HEK293T (cell line): ENCODE data around the gene NAGS.

ENCODE experiments used
- CTCF ChIA-PET: fragments of 350-600 bp; formaldehyde crosslinking; extraction: SDS; loops from one replicate; lab custom pipeline; 2021; ENCODE audit warnings: antibody characterized with exemption, inconsistent platforms; lab: Yijun Ruan, JAX
- POLR2A ChIA-PET: fragments of 350-600 bp; formaldehyde crosslinking; extraction: SDS; loops from one replicate; lab custom pipeline; 2020; ENCODE audit warnings: antibody characterized with exemption, inconsistent platforms; lab: Yijun Ruan, JAX
- DNase-seq: peaks from one replicate; pipeline ENCODE4 v3.0.0; 2012; ENCODE audit warnings: mixed read lengths; ENCODE audit errors: extremely low spot score
- ARNT ChIP-seq: fragments of 450-650 bp; IDR thresholded peaks from 2 replicates; pipeline ENCODE4 v1.6.1; 2017; ENCODE audit warnings: mild to moderate bottlenecking
- BHLHE40 ChIP-seq: fragments of 450-650 bp; IDR thresholded peaks from 2 replicates; pipeline ENCODE4 v1.6.1; 2016; ENCODE audit warnings: mild to moderate bottlenecking, moderate library complexity, borderline replicate concordance
- CTBP1 ChIP-seq: fragments of 450-650 bp; IDR thresholded peaks from 2 replicates; pipeline ENCODE4 v1.6.1; 2016; ENCODE audit warnings: borderline replicate concordance
- ELF4 ChIP-seq: fragments of 450-650 bp; IDR thresholded peaks from 2 replicates; pipeline ENCODE4 v1.6.1; 2017; ENCODE audit warnings: antibody characterized with exemption
- FOXA1 ChIP-seq: fragments of 450-650 bp; IDR thresholded peaks from 2 replicates; pipeline ENCODE4 v1.6.1; 2016; ENCODE audit warnings: mild to moderate bottlenecking
- FOXK2 ChIP-seq: fragments of 450-650 bp; IDR thresholded peaks from 2 replicates; pipeline ENCODE4 v1.6.1; 2016; ENCODE audit warnings: mild to moderate bottlenecking
- FOXM1 ChIP-seq: fragments of 450-650 bp; IDR thresholded peaks from 2 replicates; pipeline ENCODE4 v1.6.1; 2017; ENCODE audit warnings: mild to moderate bottlenecking, borderline replicate concordance
- HDGF ChIP-seq: fragments of 450-650 bp; IDR thresholded peaks from 2 replicates; pipeline ENCODE4 v1.6.1; 2017; ENCODE audit warnings: antibody characterized with exemption, borderline replicate concordance
- L3MBTL2 ChIP-seq: fragments of 450-650 bp; conservative IDR thresholded peaks from 2 replicates; pipeline ENCODE4 v1.6.1; 2016; ENCODE audit warnings: mild to moderate bottlenecking
- LEF1 ChIP-seq: fragments of 450-650 bp; IDR thresholded peaks from 2 replicates; pipeline ENCODE4 v1.6.1; 2017; ENCODE audit warnings: mild to moderate bottlenecking, borderline replicate concordance
- NFRKB ChIP-seq: fragments of 450-650 bp; IDR thresholded peaks from 2 replicates; pipeline ENCODE4 v1.6.1; 2016; ENCODE audit warnings: mild to moderate bottlenecking, moderate library complexity
- PKNOX1 ChIP-seq: fragments of 450-650 bp; IDR thresholded peaks from 2 replicates; pipeline ENCODE4 v1.6.1; 2016
- SP1 ChIP-seq: fragments of 450-650 bp; IDR thresholded peaks from 2 replicates; pipeline ENCODE4 v1.6.1; 2017
- SUZ12 ChIP-seq: fragments of 450-650 bp; IDR thresholded peaks from 2 replicates; pipeline ENCODE4 v1.6.1; 2016; ENCODE audit warnings: mild to moderate bottlenecking
- TARDBP ChIP-seq: fragments of 450-650 bp; IDR thresholded peaks from 2 replicates; pipeline ENCODE4 v1.6.1; 2016
- ZNF384 ChIP-seq: fragments of 450-650 bp; IDR thresholded peaks from 2 replicates; pipeline ENCODE4 v1.6.1; 2016

The NAGS gene

DNA sequence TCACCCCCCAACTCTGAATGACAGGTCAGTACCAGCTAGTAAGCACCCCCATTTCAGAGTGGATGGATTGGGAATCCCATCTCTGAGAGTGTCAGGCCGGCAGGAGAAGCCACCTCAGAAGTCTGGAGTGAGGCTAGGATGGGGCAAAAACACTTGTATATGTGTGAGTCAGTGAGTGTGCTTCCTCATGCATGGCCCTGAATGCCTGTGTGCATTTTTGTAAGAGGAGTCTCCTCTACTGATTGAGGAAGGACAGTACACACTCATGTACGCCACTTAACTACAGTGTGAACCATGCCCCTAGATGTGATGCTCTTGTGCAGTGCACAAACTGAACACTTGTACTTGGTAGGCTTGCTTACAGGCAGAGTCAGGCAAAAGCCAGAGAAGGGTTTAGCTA, 22.3 kb upstream of the NAGS start:
- CTCF ChIA-PET: interaction anchor here (1.2 to 3.4 kb wide), 4 partner anchors 8 to 44 kb away, joined by 3 to 20 read pairs (median 4); no protein-coding TSS in a partner anchor
- POLR2A ChIA-PET: interaction anchor here (1.1 to 1.8 kb wide), 2 partner anchors 11 to 44 kb away, joined by 3 to 16 read pairs; no protein-coding TSS in a partner anchor
- TF ChIP-seq L3MBTL2: no peak
- TF ChIP-seq FOXM1: no peak
- TF ChIP-seq ZNF384: no peak
- TF ChIP-seq ELF4: no peak
- TF ChIP-seq SP1: no peak
- no peak for TF ChIP-seq ARNT
- no peak for TF ChIP-seq BHLHE40
- no peak for TF ChIP-seq LEF1
- TF ChIP-seq CTBP1: no peak
- no peak for TF ChIP-seq PKNOX1
- no peak for TF ChIP-seq SUZ12
- no peak for TF ChIP-seq NFRKB
- no peak for DNase-seq

- TF ChIP-seq FOXK2 (no peak), HDGF (no peak), CTBP1 (no peak), ELF4 (no peak), FOXA1 (no peak), SP1 (no peak), L3MBTL2 (no peak), ZNF384 (no peak), SUZ12 (no peak), ARNT (no peak), BHLHE40 (no peak), TARDBP (no peak), FOXM1 (no peak), PKNOX1 (no peak)
- POLR2A ChIA-PET: interaction anchor here (0.6 to 1.8 kb wide), 13 partner anchors 8 to 83 kb away, joined by 3 to 16 read pairs (median 3); partner anchors contain the start of genes LSM12 and PPY
- CTCF ChIA-PET: interaction anchor here (1.0 to 3.4 kb wide), 8 partner anchors 9 to 45 kb away, joined by 3 to 20 read pairs (median 4); no protein-coding TSS in a partner anchor
- DNase-seq: no peak
Measured at GRCh38 chr17:43983196-43983514, 21.3 kb upstream of the NAGS start.

GRCh38 chr17:43983515-43984411, 20.7 kb upstream of the NAGS start:
- TF ChIP-seq L3MBTL2: peak; percentile 86
- no peak for TF ChIP-seq BHLHE40
- CTCF ChIA-PET: interaction anchor here (1.0 to 3.4 kb wide), 8 partner anchors 9 to 40 kb away, joined by 3 to 20 read pairs (median 4); no protein-coding TSS in a partner anchor
- peak; percentile 47 for DNase-seq
- POLR2A ChIA-PET: interaction anchor here (0.6 to 1.8 kb wide), 16 partner anchors 9 to 82 kb away, joined by 3 to 16 read pairs (median 4); partner anchors contain the start of genes LSM12, PPY and PYY

DNA sequence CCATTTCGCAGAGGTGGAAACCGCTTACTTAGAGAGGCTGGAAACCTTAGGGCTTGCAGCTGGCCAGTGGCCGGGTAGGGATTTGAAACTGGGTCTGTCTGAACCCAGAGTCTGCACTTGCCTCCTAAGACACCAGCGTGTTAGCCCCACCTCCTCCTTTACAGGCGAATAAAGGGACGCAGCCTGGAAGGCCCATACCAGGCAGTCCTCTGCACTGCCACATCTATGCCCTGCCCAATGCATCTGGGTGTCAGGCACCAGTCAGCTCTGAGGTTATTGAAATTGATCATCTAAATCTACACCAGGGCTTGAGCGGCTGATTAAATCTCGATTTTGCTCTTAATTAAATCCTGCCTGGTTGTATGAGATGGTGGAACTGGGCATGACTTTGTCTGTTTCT, 19.9 kb upstream of the NAGS start:
- POLR2A ChIA-PET: interaction anchor here (0.8 to 1.5 kb wide), 4 partner anchors 30 to 59 kb away, joined by 3 to 6 read pairs (median 4); partner anchors contain the start of gene PYY
- CTCF ChIA-PET: interaction anchor here (1.0 to 3.4 kb wide), 2 partner anchors 13 to 41 kb away, joined by 3 to 20 read pairs; no protein-coding TSS in a partner anchor
- DNase-seq: no peak
- no peak for TF ChIP-seq CTBP1
- no peak for TF ChIP-seq PKNOX1
- no peak for TF ChIP-seq L3MBTL2
- no peak for TF ChIP-seq HDGF
- TF ChIP-seq FOXK2: no peak
- TF ChIP-seq ARNT: no peak
- no peak for TF ChIP-seq SP1
- no peak for TF ChIP-seq FOXA1
- no peak for TF ChIP-seq LEF1
- TF ChIP-seq ELF4: no peak
- no peak for TF ChIP-seq FOXM1
- no peak for TF ChIP-seq BHLHE40
- no peak for TF ChIP-seq NFRKB
- no peak for TF ChIP-seq ZNF384
- TF ChIP-seq TARDBP: no peak
- TF ChIP-seq SUZ12: no peak

- ChIA-PET POLR2A (interaction anchor here (0.9 kb wide), 1 partner anchor 28 kb away, joined by 3 read pairs; the partner anchor contains the start of gene TMEM101), CTCF (interaction anchor here (0.9 kb wide), 1 partner anchor 43 kb away, joined by 3 read pairs; no protein-coding TSS in a partner anchor)
- DNase-seq: no peak
- no peak for TF ChIP-seq FOXK2
- TF ChIP-seq ARNT: no peak
- TF ChIP-seq FOXM1: no peak
- no peak for TF ChIP-seq NFRKB
- TF ChIP-seq ELF4: no peak
Measured at GRCh38 chr17:43986225-43986981, 18.0 kb upstream of the NAGS start.
